ENCODE data around the gene CD58.
"Not testable (repeated sequence)": the region's sequence is repeated elsewhere in the genome, so short reads cannot be mapped to it uniquely, and the experiment has no call there.

Gene CD58

GRCh38 chr1:116591951-116592605 lies 21.3 kb upstream of the CD58 start:
- not testable (repeated sequence) for DNase-seq

GRCh38 chr1:116591006-116591950 lies 20.5 kb upstream of the CD58 start:
- DNase-seq = not testable (repeated sequence)

- not testable (repeated sequence) for DNase-seq
These were observed 19.7 kb upstream of the CD58 start for GRCh38 chr1:116590359-116591005.

GRCh38 chr1:116589101-116589735 lies 18.4 kb upstream of the CD58 start:
- DNase-seq = not testable (repeated sequence)

GRCh38 chr1:116587501-116588227 lies 16.8 kb upstream of the CD58 start:
- no peak for DNase-seq

GRCh38 chr1:116586741-116587143 lies 15.9 kb upstream of the CD58 start:
- peak; percentile 72 for DNase-seq

- no peak for DNase-seq
These were observed 15.1 kb upstream of the CD58 start for GRCh38 chr1:116585886-116586285.

GRCh38 chr1:116581323-116581885 lies 10.6 kb upstream of the CD58 start:
- no peak for DNase-seq

- no peak for DNase-seq
These were observed 9.9 kb upstream of the CD58 start for GRCh38 chr1:116580446-116581322.

- no peak for DNase-seq
These were observed 8.5 kb upstream of the CD58 start for GRCh38 chr1:116579259-116579875.

- DNase-seq = no peak
These were observed 7.8 kb upstream of the CD58 start for GRCh38 chr1:116578581-116578980.

GRCh38 chr1:116577759-116578314 lies 7.0 kb upstream of the CD58 start:
- DNase-seq = no peak

GRCh38 chr1:116574581-116575291 lies 3.9 kb upstream of the CD58 start:
- DNase-seq = peak; percentile 58

GRCh38 chr1:116573431-116574095 lies 2.7 kb upstream of the CD58 start:
- DNase-seq = no peak

GRCh38 chr1:116572771-116573430 lies 2.1 kb upstream of the CD58 start:
- no peak for DNase-seq

GRCh38 chr1:116572099-116572498 lies 1.3 kb upstream of the CD58 start:
- DNase-seq = no peak

- DNase-seq = peak; percentile 50
These were observed 541 bp upstream of the CD58 start for GRCh38 chr1:116571215-116571919.
